AG04450 (cell line): ENCODE measurements around the gene CEACAM7. TPM values are rescaled to one million over a fixed set of nuclear protein-coding genes. Genes with fewer than 3 reads are reported as not detected.

ENCODE experiments used
- CTCF ChIA-PET: fragments of 300-600, 350-600 bp; formaldehyde crosslinking; extraction: SDS; loops from one replicate; lab custom pipeline; 2022; ENCODE audit warnings: antibody characterized with exemption, inconsistent platforms; lab: Charles Lee
- POLR2A ChIA-PET: fragments of 350-600 bp; formaldehyde crosslinking; extraction: SDS; loops from one replicate; lab custom pipeline; 2021; ENCODE audit warnings: antibody characterized with exemption, inconsistent platforms; lab: Yijun Ruan, JAX
- DNase-seq: peaks from one replicate; pipeline ENCODE4 v3.0.0-alpha.2; 2011; ENCODE audit warnings: low read depth, low spot score
- H3K27ac ChIP-seq: one replicate; pipeline ENCODE4 v1.5.1; 2012; ENCODE audit warnings: low read depth, low read length, control low read depth
- H3K27me3 ChIP-seq: one replicate; pipeline ENCODE4 v1.6.0; 2012; ENCODE audit warnings: low read length; ENCODE audit not compliant: control insufficient read depth, insufficient read depth
- H3K4me3 ChIP-seq: 2 replicates; pipeline ENCODE4 v1.5.1; 2011; ENCODE audit warnings: mild to moderate bottlenecking, low read depth, low read length, control low read depth
- H3K9me3 ChIP-seq: 2 replicates; pipeline ENCODE4 v1.5.1; 2012; ENCODE audit warnings: low read length; ENCODE audit not compliant: control insufficient read depth, insufficient read depth
- CTCF ChIP-seq: IDR thresholded peaks from 2 replicates; pipeline ENCODE4 v1.5.1; 2011; ENCODE audit warnings: low read depth, low read length, control low read depth, inconsistent platforms
- polyA plus RNA-seq: library from polyadenylated mRNA; depleted of rRNA; stranded (reverse); fragments of >200 nt; gene quantifications from 2 replicates; pipeline ENCODE4 v1.2.3, GENCODE V29; 2011

Gene CEACAM7
- polyA plus RNA-seq, 1 experiment = not detected

GRCh38 chr19:41646589-41647204, 41.4 kb downstream of the CEACAM7 start:
- H3K9me3 ChIP-seq = no peaks in the 10 kb centered on the region
- TF ChIP-seq CTCF = peak; percentile 33
- ChIA-PET POLR2A (no interaction called here), CTCF (interaction anchor here (0.7 to 1.4 kb wide), 7 partner anchors 9 to 149 kb away, joined by 3 to 8 read pairs (median 4); no protein-coding TSS in a partner anchor)
- H3K27me3 ChIP-seq = no peaks in the 10 kb centered on the region
- no peak for DNase-seq
- H3K4me3 ChIP-seq = no peak overlapping the region
- no peak overlapping the region for H3K27ac ChIP-seq

- ChIA-PET POLR2A (no interaction called here), CTCF (interaction anchor here (0.6 to 2.4 kb wide), 32 partner anchors 9 to 395 kb away, joined by 3 to 42 read pairs (median 4); partner anchors contain the start of gene DMAC2)
- no peak overlapping the region for H3K4me3 ChIP-seq
- peak; percentile 6 for DNase-seq
- peak; percentile 87 for TF ChIP-seq CTCF
- no peaks in the 10 kb centered on the region for H3K27me3 ChIP-seq
- H3K9me3 ChIP-seq = no peaks in the 10 kb centered on the region
- no peak overlapping the region for H3K27ac ChIP-seq
These were observed 46.1 kb downstream of the CEACAM7 start for GRCh38 chr19:41641879-41642485.

GRCh38 chr19:41638641-41639081, 49.4 kb downstream of the CEACAM7 start:
- CTCF ChIA-PET = interaction anchor here (1.1 to 1.4 kb wide), 3 partner anchors 8 to 41 kb away, joined by 3 read pairs; no protein-coding TSS in a partner anchor
- POLR2A ChIA-PET = no interaction called here

GRCh38 chr19:41637484-41637883, 50.6 kb downstream of the CEACAM7 start:
- H3K9me3 ChIP-seq = no peaks in the 10 kb centered on the region
- DNase-seq = no peak
- H3K27me3 ChIP-seq = no peaks in the 10 kb centered on the region
- no peak for TF ChIP-seq CTCF
- CTCF ChIA-PET = interaction anchor here (1.1 kb wide), 1 partner anchor 9 kb away, joined by 3 read pairs; no protein-coding TSS in a partner anchor
- H3K27ac ChIP-seq = no peak overlapping the region
- POLR2A ChIA-PET = no interaction called here
- no peak overlapping the region for H3K4me3 ChIP-seq

More at GRCh38 chr19:41638641-41639081, 49.4 kb downstream of the CEACAM7 start:
- no peak for DNase-seq
- no peaks in the 10 kb centered on the region for H3K9me3 ChIP-seq
- H3K27ac ChIP-seq = no peak overlapping the region
- H3K4me3 ChIP-seq = no peak overlapping the region
- no peak for TF ChIP-seq CTCF
- no peaks in the 10 kb centered on the region for H3K27me3 ChIP-seq
